GM12874 (cell line): ENCODE results near the gene TERT.

ENCODE experiments used
- CTCF ChIP-seq: IDR thresholded peaks from 2 replicates; pipeline ENCODE4 v1.5.1; 2011; ENCODE audit warnings: low read depth, mild to moderate bottlenecking, control low read depth, low read length, moderate library complexity; ENCODE audit not compliant: insufficient read depth

The TERT gene

GRCh38 chr5:1210832-1211251 lies 84.0 kb downstream of the TERT start:
- no peak for TF ChIP-seq CTCF

- TF ChIP-seq CTCF = no peak
These were observed 84.7 kb downstream of the TERT start for GRCh38 chr5:1209896-1210776.

GRCh38 chr5:1209489-1209852 lies 85.4 kb downstream of the TERT start:
- no peak for TF ChIP-seq CTCF

- TF ChIP-seq CTCF = peak; percentile 30
These were observed 86.0 kb downstream of the TERT start for GRCh38 chr5:1208743-1209488.

- no peak for TF ChIP-seq CTCF
These were observed 86.6 kb downstream of the TERT start for GRCh38 chr5:1208221-1208742.

- no peak for TF ChIP-seq CTCF
These were observed 87.3 kb downstream of the TERT start for GRCh38 chr5:1207555-1207954.
